ENCODE results near the gene TNRC6B. TPM values are rescaled to one million over a fixed set of nuclear protein-coding genes. Genes with fewer than 3 reads are reported as not detected.

Gene TNRC6B
- total RNA-seq, 1 experiment from 2014 or later = 52.2 TPM

GRCh38 chr22:40324468-40325305 lies 147.0 kb downstream of the TNRC6B start:
- TF ChIP-seq CTCF (conservative IDR thresholded peaks at IDR 0.05; ENCODE audit: low read depth, low read length) (no peak), EZH2 (IDR thresholded peaks at IDR 0.05; ENCODE audit: borderline replicate concordance, low read depth, low read length, poor library complexity, severe bottlenecking) (no peak)
- Histone ChIP-seq H3K4me1 (ENCODE audit: insufficient read depth, low read length, poor library complexity, severe bottlenecking) (no peaks in the 10 kb centered on the region), H3K9me3 (ENCODE audit: low read depth, low read length, poor library complexity, severe bottlenecking) (no peaks in the 10 kb centered on the region), H3K4me3 (ENCODE audit: low read depth, low read length, poor library complexity, severe bottlenecking) (no peak overlapping the region), H3K27me3 (replicated peaks; ENCODE audit: insufficient read depth, low read depth, low read length, poor library complexity) (no peaks in the 10 kb centered on the region), H3K36me3 (ENCODE audit: insufficient read depth, low read length, poor library complexity, severe bottlenecking) (peaks cover 28% of the 10 kb centered on the region), H3K27ac (ENCODE audit: low read depth, low read length, poor library complexity, severe bottlenecking) (no peak overlapping the region)
- no TSS peak for BruUV-seq (replicated peaks)
- ChIA-PET CTCF (no interaction called here), POLR2A (ENCODE audit: low non-redundant PET) (no interaction called here)
- intact Hi-C loops (cut with micrococcal nuclease; ENCODE audit: unreplicated experiment) = no loop called here
- no peak for DNase-seq (ENCODE audit: low spot score)

GRCh38 chr22:40325315-40325714 lies 147.6 kb downstream of the TNRC6B start:
- peaks cover 28% of the 10 kb centered on the region for H3K36me3 ChIP-seq (ENCODE audit: insufficient read depth, low read length, poor library complexity, severe bottlenecking)
- H3K9me3 ChIP-seq (ENCODE audit: low read depth, low read length, poor library complexity, severe bottlenecking) = no peaks in the 10 kb centered on the region
- no peak for TF ChIP-seq CTCF (conservative IDR thresholded peaks at IDR 0.05; ENCODE audit: low read depth, low read length)
- TF ChIP-seq EZH2 (IDR thresholded peaks at IDR 0.05; ENCODE audit: borderline replicate concordance, low read depth, low read length, poor library complexity, severe bottlenecking) = no peak
- ChIA-PET CTCF (no interaction called here), POLR2A (ENCODE audit: low non-redundant PET) (no interaction called here)
- BruUV-seq (replicated peaks) = no TSS peak
- H3K27ac ChIP-seq (ENCODE audit: low read depth, low read length, poor library complexity, severe bottlenecking) = no peak overlapping the region
- intact Hi-C loops (cut with micrococcal nuclease; ENCODE audit: unreplicated experiment) = no loop called here
- H3K4me3 ChIP-seq (ENCODE audit: low read depth, low read length, poor library complexity, severe bottlenecking) = no peak overlapping the region
- no peaks in the 10 kb centered on the region for H3K27me3 ChIP-seq (replicated peaks; ENCODE audit: insufficient read depth, low read depth, low read length, poor library complexity)
- no peak for DNase-seq (ENCODE audit: low spot score)
- H3K4me1 ChIP-seq (ENCODE audit: insufficient read depth, low read length, poor library complexity, severe bottlenecking) = no peaks in the 10 kb centered on the region

GRCh38 chr22:40326905-40327735 lies 149.4 kb downstream of the TNRC6B start:
- POLR2A ChIA-PET (ENCODE audit: low non-redundant PET) = no interaction called here
- DNase-seq (ENCODE audit: low spot score) = no peak
- no peak for TF ChIP-seq EZH2 (IDR thresholded peaks at IDR 0.05; ENCODE audit: borderline replicate concordance, low read depth, low read length, poor library complexity, severe bottlenecking)
- TF ChIP-seq CTCF (conservative IDR thresholded peaks at IDR 0.05; ENCODE audit: low read depth, low read length) = no peak
- Histone ChIP-seq H3K36me3 (ENCODE audit: insufficient read depth, low read length, poor library complexity, severe bottlenecking) (peaks cover 17% of the 10 kb centered on the region), H3K9me3 (ENCODE audit: low read depth, low read length, poor library complexity, severe bottlenecking) (no peaks in the 10 kb centered on the region), H3K4me1 (ENCODE audit: insufficient read depth, low read length, poor library complexity, severe bottlenecking) (peaks cover 7% of the 10 kb centered on the region), H3K27ac (ENCODE audit: low read depth, low read length, poor library complexity, severe bottlenecking) (no peak overlapping the region), H3K27me3 (replicated peaks; ENCODE audit: insufficient read depth, low read depth, low read length, poor library complexity) (no peaks in the 10 kb centered on the region), H3K4me3 (ENCODE audit: low read depth, low read length, poor library complexity, severe bottlenecking) (no peak overlapping the region)
- CTCF ChIA-PET = no interaction called here
- BruUV-seq (replicated peaks) = no TSS peak
- intact Hi-C loops (cut with micrococcal nuclease; ENCODE audit: unreplicated experiment) = no loop called here
